Cardiac muscle cell (in vitro differentiated cells and primary cell): ENCODE measurements around the gene PITX1. TPM values are rescaled to one million over a fixed set of nuclear protein-coding genes. Genes with fewer than 3 reads are reported as not detected.

ENCODE experiments used
- DNase-seq, 2 donors: peaks; one replicate each; pipeline versions ENCODE4 v3.0.0 to v3.0.0-alpha.2; 2010 to 2017; ENCODE audit warnings: low read depth in 1 of 2, low spot score in 1 of 2
- H3K27ac ChIP-seq: fragments of 200-600 bp; sonication (generic); 2 replicates; pipeline ENCODE4 v1.5.1; 2016
- H3K27me3 ChIP-seq: fragments of 200-600 bp; sonication (generic); 2 replicates; pipeline ENCODE4 v1.6.0; 2016; ENCODE audit warnings: control low read depth
- H3K36me3 ChIP-seq: fragments of 200-600 bp; sonication (generic); 2 replicates; pipeline ENCODE4 v1.5.1; 2016; ENCODE audit warnings: control low read depth
- H3K4me1 ChIP-seq: fragments of 200-600 bp; sonication (generic); 2 replicates; pipeline ENCODE4 v1.8.1; 2017; ENCODE audit warnings: low read depth, mild to moderate bottlenecking, mixed run types
- H3K4me3 ChIP-seq: fragments of 200-600 bp; sonication (generic); 2 replicates; pipeline ENCODE4 v1.5.1; 2016; ENCODE audit warnings: mild to moderate bottlenecking
- H3K9me3 ChIP-seq: fragments of 200-600 bp; sonication (generic); 2 replicates; pipeline ENCODE4 v1.5.1; 2017; ENCODE audit warnings: low read depth, mild to moderate bottlenecking, control low read depth
- polyA plus RNA-seq: library from polyadenylated mRNA; unstranded; fragments of >200 nt; fragmentation: Nextera tagmentation; extraction: Ambion mirVana; gene quantifications from 2 replicates; pipeline ENCODE4 v1.2.1, GENCODE V29; 2016
- total RNA-seq: library from RNA; depleted of rRNA; stranded (reverse); fragments of >200 nt; gene quantifications from 2 replicates; pipeline ENCODE4 v1.2.3, GENCODE V29; 2016
- TF ChIP-seq, protein P1 (sequence below): IDR thresholded peaks from 2 replicates; pipeline ENCODE4 v1.5.1; 2012; ENCODE audit warnings: low read depth, mild to moderate bottlenecking, low read length

The PITX1 gene
- total and polyA plus RNA-seq, 2 experiments from 2014 or later: 0.35 TPM; not detected in 1

DNA sequence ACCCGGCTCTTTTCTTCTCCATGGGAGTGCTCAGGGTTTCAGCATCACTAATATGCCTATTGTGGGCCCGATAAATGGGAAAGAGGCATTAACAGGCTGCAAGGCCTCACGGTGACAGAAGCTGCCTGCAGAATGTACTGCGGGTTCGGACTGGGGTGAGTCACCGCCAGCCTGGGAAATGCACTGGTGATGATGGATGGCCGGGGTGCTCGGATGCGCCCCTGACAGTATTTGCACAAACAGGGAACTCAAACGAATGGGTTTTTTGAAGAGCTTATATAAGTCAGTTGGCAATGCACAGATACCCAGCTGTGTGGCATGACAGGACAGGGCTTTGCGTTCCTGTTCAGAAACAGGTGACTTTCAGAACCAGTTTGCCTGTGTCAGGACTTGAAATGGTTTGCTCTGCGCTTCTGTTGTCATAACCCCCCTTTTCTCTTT, 42.0 kb upstream of the PITX1 start:
- H3K9me3 ChIP-seq: no peaks in the 10 kb centered on the region
- no peaks in the 10 kb centered on the region for H3K36me3 ChIP-seq
- DNase-seq: peak in 1 of 2 donors; percentile 15
- no peak overlapping the region for H3K4me3 ChIP-seq
- TF ChIP-seq, protein P1, sequence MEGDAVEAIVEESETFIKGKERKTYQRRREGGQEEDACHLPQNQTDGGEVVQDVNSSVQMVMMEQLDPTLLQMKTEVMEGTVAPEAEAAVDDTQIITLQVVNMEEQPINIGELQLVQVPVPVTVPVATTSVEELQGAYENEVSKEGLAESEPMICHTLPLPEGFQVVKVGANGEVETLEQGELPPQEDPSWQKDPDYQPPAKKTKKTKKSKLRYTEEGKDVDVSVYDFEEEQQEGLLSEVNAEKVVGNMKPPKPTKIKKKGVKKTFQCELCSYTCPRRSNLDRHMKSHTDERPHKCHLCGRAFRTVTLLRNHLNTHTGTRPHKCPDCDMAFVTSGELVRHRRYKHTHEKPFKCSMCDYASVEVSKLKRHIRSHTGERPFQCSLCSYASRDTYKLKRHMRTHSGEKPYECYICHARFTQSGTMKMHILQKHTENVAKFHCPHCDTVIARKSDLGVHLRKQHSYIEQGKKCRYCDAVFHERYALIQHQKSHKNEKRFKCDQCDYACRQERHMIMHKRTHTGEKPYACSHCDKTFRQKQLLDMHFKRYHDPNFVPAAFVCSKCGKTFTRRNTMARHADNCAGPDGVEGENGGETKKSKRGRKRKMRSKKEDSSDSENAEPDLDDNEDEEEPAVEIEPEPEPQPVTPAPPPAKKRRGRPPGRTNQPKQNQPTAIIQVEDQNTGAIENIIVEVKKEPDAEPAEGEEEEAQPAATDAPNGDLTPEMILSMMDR: no peak
- peaks cover 64% of the 10 kb centered on the region for H3K27me3 ChIP-seq
- H3K4me1 ChIP-seq: no peaks in the 10 kb centered on the region
- no peak overlapping the region for H3K27ac ChIP-seq

- H3K4me1 ChIP-seq: no peaks in the 10 kb centered on the region
- no peak overlapping the region for H3K4me3 ChIP-seq
- no peaks in the 10 kb centered on the region for H3K9me3 ChIP-seq
- H3K27ac ChIP-seq: no peak overlapping the region
- DNase-seq: no peak
- TF ChIP-seq, protein P1: no peak
- H3K36me3 ChIP-seq: no peaks in the 10 kb centered on the region
- H3K27me3 ChIP-seq: peaks cover 69% of the 10 kb centered on the region
Measured at GRCh38 chr5:135075621-135076020, 41.6 kb upstream of the PITX1 start.

GRCh38 chr5:135073761-135074345, 39.8 kb upstream of the PITX1 start:
- Histone ChIP-seq H3K4me1 (no peaks in the 10 kb centered on the region), H3K36me3 (no peaks in the 10 kb centered on the region), H3K4me3 (no peak overlapping the region), H3K9me3 (no peaks in the 10 kb centered on the region), H3K27ac (no peak overlapping the region), H3K27me3 (peaks cover 86% of the 10 kb centered on the region)
- TF ChIP-seq, protein P1: no peak
- DNase-seq: peak in 1 of 2 donors; percentile 39

DNA sequence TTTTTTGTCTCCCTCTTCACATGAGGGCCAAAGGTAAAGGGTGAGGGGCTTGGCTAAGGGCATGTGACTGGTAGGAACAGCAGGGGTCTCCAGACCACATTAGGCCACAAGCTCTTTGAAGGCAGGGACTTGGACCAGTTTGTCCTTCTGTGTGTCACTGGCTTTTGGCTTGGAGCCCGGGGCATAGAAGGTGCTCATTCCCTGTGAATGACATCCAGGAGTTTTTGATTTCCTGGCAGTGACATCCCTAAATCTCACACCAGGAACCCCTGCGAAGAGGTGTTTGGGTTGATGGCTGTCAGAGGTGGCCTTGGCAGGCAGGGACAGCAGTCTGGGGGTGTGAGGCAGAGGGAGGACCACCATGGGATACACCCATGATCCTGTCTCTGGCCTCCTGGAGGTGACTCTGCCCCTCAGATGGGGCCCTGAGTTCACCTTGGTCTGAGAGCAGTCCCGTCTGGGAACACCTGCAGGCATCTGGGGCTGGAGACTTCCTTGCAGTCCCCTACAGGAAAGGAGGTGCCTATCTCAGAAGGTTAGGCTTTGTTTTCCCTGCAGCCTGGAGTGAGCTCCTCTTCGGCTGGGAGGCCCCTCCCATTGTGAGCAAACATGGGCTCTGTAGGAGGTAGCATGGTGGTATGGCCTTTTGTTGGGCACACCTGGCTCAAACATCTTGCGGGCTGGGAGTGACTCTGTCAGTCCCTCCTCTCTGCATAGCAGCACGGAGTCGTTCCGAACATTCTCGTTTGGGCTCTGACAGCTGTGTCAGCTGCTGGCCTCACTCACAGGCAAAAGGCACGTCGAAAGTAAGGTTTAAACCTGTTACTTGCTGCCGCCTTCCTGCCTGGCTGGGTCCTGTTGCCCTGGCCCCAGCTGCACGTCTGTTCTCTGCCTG, 38.6 kb upstream of the PITX1 start:
- Histone ChIP-seq H3K4me3 (no peak overlapping the region), H3K27me3 (peaks cover 91% of the 10 kb centered on the region), H3K4me1 (no peaks in the 10 kb centered on the region), H3K9me3 (no peaks in the 10 kb centered on the region), H3K27ac (no peak overlapping the region), H3K36me3 (no peaks in the 10 kb centered on the region)
- TF ChIP-seq, protein P1: no peak
- no peak for DNase-seq

DNA sequence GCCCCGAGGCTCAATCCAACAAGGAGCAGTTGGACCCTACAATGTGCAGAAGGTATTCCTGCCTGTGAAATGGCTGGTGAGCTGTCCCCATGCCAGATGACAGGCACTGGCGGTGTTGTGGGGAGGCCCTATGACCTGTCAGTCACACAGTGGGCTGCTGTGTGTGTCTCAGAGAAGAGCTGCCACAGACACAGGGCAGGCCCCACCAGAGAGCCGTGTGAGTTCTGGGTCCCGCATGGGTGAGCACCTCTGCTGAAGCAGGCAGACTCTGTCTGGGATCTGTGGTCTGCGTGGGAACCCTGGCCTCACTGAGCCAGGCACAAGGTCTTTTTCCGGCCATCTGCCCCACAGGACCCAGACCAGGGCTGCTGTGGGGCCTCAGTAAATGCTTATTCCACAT, 37.3 kb upstream of the PITX1 start:
- Histone ChIP-seq H3K4me3 (no peak overlapping the region), H3K36me3 (no peaks in the 10 kb centered on the region), H3K4me1 (no peaks in the 10 kb centered on the region), H3K27ac (no peak overlapping the region), H3K9me3 (no peaks in the 10 kb centered on the region), H3K27me3 (peaks cover 84% of the 10 kb centered on the region)
- TF ChIP-seq, protein P1: no peak
- no peak for DNase-seq
